Measurements from ENCODE around the gene PRSS12. TPM values are rescaled to one million over a fixed set of nuclear protein-coding genes. Genes with fewer than 3 reads are reported as not detected.
A peak's percentile ranks its signal among the peaks of the same experiment; 100 is the strongest.

The PRSS12 gene
- total RNA-seq, 6 experiments from 2014 or later = 56.6 to 88.0 (median 79.9) TPM

- Mint-ChIP-seq H3K36me3 (ENCODE audit: low read depth) (peaks cover 26% of the 10 kb centered on the region), H3K27ac (peak overlapping the region; percentile 61), H3K4me3 (no peak overlapping the region), H3K4me1 (ENCODE audit: low read depth) (peaks cover 53% of the 10 kb centered on the region), H3K27me3 (ENCODE audit: insufficient read depth) (no peaks in the 10 kb centered on the region), H3K9me3 (no peaks in the 10 kb centered on the region)
- no peak for DNase-seq
- TF ChIP-seq, protein P1, sequence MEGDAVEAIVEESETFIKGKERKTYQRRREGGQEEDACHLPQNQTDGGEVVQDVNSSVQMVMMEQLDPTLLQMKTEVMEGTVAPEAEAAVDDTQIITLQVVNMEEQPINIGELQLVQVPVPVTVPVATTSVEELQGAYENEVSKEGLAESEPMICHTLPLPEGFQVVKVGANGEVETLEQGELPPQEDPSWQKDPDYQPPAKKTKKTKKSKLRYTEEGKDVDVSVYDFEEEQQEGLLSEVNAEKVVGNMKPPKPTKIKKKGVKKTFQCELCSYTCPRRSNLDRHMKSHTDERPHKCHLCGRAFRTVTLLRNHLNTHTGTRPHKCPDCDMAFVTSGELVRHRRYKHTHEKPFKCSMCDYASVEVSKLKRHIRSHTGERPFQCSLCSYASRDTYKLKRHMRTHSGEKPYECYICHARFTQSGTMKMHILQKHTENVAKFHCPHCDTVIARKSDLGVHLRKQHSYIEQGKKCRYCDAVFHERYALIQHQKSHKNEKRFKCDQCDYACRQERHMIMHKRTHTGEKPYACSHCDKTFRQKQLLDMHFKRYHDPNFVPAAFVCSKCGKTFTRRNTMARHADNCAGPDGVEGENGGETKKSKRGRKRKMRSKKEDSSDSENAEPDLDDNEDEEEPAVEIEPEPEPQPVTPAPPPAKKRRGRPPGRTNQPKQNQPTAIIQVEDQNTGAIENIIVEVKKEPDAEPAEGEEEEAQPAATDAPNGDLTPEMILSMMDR (IDR thresholded peaks at IDR 0.05) = no peak
Measured at GRCh38 chr4:118325431-118325830, 27.4 kb downstream of the PRSS12 start.

DNA sequence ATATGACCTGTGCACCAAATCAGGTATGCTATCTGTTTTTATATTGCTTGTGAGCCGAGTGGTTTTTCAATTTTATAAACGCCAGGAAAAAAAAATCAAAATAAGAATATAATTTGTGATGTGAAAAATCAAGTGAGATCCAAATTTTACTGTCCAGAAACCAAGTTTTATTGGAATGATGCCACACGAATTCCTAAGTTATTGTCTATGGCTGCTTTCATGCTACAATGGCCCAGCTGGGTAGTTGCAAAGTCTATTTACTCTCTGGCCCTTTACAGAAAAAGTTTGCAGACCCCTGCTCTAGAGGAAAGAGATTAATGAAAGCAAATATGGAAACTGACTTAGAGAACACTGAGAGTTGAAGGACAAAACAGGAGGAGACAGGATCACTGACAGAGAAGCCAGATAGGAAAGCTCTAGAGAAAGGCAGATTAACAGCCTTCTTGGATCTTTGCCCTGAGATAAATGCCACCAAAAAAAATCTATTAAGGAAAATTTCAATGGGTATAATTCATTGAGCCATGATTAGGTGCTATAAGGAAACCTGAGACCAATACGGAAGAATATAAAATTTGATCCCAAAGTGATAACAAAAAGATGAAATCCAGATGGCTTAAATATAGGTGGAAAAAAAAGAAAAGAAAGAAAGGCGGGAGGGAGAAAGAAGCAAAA, 29.8 kb downstream of the PRSS12 start:
- no peak overlapping the region for H3K27ac Mint-ChIP-seq
- H3K36me3 Mint-ChIP-seq (ENCODE audit: low read depth) = peaks cover 35% of the 10 kb centered on the region
- H3K27me3 Mint-ChIP-seq (ENCODE audit: insufficient read depth) = no peaks in the 10 kb centered on the region; the same call in 1 of the 2 replicates
- TF ChIP-seq, protein P1 (IDR thresholded peaks at IDR 0.05) = no peak
- DNase-seq = no peak
- H3K9me3 Mint-ChIP-seq = no peaks in the 10 kb centered on the region
- H3K4me3 Mint-ChIP-seq = no peak overlapping the region
- peaks cover 55% of the 10 kb centered on the region for H3K4me1 Mint-ChIP-seq (ENCODE audit: low read depth)

DNA sequence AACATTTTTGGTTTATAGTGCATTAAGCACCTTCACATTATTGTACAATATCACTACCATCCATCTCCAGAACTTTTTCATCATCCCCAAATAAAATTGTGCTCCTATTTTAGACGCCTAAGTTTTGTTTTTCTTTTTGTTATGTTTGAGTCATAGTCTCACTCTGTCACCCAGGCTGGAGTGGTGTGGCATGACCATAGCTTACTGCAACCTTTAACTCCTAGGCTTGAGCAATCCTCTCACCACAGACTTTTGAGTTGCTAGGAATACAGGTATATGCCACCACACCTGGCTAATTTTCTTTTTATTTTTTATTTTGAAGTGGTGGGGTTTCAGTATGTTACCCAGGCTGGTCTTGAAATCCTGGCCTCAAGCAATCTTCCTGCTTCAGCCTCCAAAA, 33.9 kb downstream of the PRSS12 start:
- no peaks in the 10 kb centered on the region for H3K9me3 Mint-ChIP-seq
- no peaks in the 10 kb centered on the region; the same call in 1 of the 2 replicates for H3K27me3 Mint-ChIP-seq (ENCODE audit: insufficient read depth)
- TF ChIP-seq, protein P1 (IDR thresholded peaks at IDR 0.05) = no peak
- H3K36me3 Mint-ChIP-seq (ENCODE audit: low read depth) = peaks cover 45% of the 10 kb centered on the region
- no peak overlapping the region for H3K27ac Mint-ChIP-seq
- no peak for DNase-seq
- H3K4me3 Mint-ChIP-seq = no peak overlapping the region
- H3K4me1 Mint-ChIP-seq (ENCODE audit: low read depth) = peaks cover 33% of the 10 kb centered on the region

- peaks cover 26% of the 10 kb centered on the region for H3K4me1 Mint-ChIP-seq (ENCODE audit: low read depth)
- DNase-seq = no peak
- H3K27ac Mint-ChIP-seq = no peak overlapping the region
- peaks cover 57% of the 10 kb centered on the region for H3K36me3 Mint-ChIP-seq (ENCODE audit: low read depth)
- no peak overlapping the region for H3K4me3 Mint-ChIP-seq
- TF ChIP-seq, protein P1 (IDR thresholded peaks at IDR 0.05) = no peak
- no peaks in the 10 kb centered on the region for H3K9me3 Mint-ChIP-seq
- H3K27me3 Mint-ChIP-seq (ENCODE audit: insufficient read depth) = no peaks in the 10 kb centered on the region; the same call in 1 of the 2 replicates
Measured at GRCh38 chr4:118317691-118318090, 35.1 kb downstream of the PRSS12 start.

DNA sequence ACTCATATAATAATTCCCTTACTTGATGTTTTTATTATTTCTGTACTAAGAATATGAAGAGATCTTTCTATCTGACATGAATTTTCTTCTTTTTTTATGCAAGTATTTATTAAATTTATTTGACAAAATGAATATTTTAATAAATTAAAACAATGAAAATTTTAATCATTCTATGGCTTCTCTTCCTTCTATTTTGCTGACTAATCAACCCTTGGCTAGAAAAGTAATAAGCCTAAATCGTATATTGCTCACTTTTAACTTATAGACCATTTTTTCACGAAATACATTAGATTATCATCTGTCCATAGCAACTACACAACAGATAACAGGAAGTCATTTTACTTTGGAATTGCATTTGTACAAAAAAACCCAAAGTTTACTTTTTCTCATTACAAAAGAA, 38.6 kb downstream of the PRSS12 start:
- H3K4me3 Mint-ChIP-seq = no peak overlapping the region
- DNase-seq = no peak
- peaks cover 50% of the 10 kb centered on the region for H3K36me3 Mint-ChIP-seq (ENCODE audit: low read depth)
- H3K27ac Mint-ChIP-seq = no peak overlapping the region
- TF ChIP-seq, protein P1 (IDR thresholded peaks at IDR 0.05) = no peak
- no peaks in the 10 kb centered on the region; the same call in 1 of the 2 replicates for H3K27me3 Mint-ChIP-seq (ENCODE audit: insufficient read depth)
- H3K4me1 Mint-ChIP-seq (ENCODE audit: low read depth) = peaks cover 22% of the 10 kb centered on the region
- H3K9me3 Mint-ChIP-seq = no peaks in the 10 kb centered on the region

Measured in HFFc6 (cell line).